Measurements from ENCODE around the gene PPP2R2B. TPM values are rescaled to one million over a fixed set of nuclear protein-coding genes. Genes with fewer than 3 reads are reported as not detected.

The PPP2R2B gene
- polyA plus RNA-seq, 1 experiment = 0.58 TPM

DNA sequence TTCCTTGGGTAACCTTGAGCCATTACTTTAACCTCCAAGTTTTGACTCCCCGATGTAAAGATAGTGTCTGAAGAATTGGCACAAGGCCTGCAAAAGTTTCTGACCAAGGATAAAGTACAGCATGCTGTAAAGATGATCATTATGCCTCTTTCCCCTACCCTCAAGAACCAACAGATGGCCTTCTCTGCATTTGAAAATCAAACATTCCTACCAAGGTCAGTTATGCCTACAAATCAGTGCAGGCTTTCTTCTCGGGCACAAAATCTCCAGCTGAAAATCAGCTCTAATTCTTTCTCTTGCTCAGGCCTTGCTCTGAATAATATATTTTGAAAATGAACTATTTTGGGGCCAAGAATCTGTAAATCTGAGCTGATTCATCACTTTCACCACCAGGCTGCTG is 59.7 kb downstream of the PPP2R2B start:
- no peak for DNase-seq (ENCODE audit: low read depth)
- Histone ChIP-seq H3K36me3 (ENCODE audit: control insufficient read depth, insufficient read depth, low read length) (no peaks in the 10 kb centered on the region), H3K27me3 (ENCODE audit: control insufficient read depth, insufficient read depth, low read length) (no peaks in the 10 kb centered on the region), H3K4me3 (ENCODE audit: low read depth, low read length) (no peak overlapping the region)
- POLR2A ChIA-PET = no interaction called here
- TF ChIP-seq CTCF (IDR thresholded peaks at IDR 0.05; ENCODE audit: insufficient read depth, low read depth, low read length) = no peak
- CTCF ChIA-PET = no interaction called here

DNA sequence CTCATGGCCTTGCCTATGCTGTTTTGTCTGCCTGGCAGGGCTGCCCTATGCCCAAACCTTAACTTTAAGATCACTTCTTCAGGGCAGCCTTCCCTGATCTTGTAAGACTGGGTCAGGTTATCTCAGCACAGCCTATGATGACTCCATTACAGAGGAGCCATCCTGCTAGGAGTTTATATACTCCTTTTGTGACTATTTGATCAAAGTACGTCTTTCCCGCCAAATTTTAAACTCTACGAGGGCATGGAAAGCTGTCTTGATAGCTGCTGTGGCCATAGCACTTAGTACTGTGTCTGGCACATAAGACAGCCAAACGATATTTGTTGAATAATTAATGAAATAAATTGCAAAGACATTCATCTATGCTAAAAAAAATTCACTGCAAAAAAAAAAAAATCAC is 60.6 kb downstream of the PPP2R2B start:
- ChIA-PET POLR2A (no interaction called here), CTCF (no interaction called here)
- no peaks in the 10 kb centered on the region for H3K27me3 ChIP-seq (ENCODE audit: control insufficient read depth, insufficient read depth, low read length)
- TF ChIP-seq CTCF (IDR thresholded peaks at IDR 0.05; ENCODE audit: insufficient read depth, low read depth, low read length) = no peak
- no peak for DNase-seq (ENCODE audit: low read depth)
- no peak overlapping the region for H3K4me3 ChIP-seq (ENCODE audit: low read depth, low read length)
- no peaks in the 10 kb centered on the region for H3K36me3 ChIP-seq (ENCODE audit: control insufficient read depth, insufficient read depth, low read length)

- no peak for TF ChIP-seq CTCF (IDR thresholded peaks at IDR 0.05; ENCODE audit: insufficient read depth, low read depth, low read length)
- CTCF ChIA-PET = no interaction called here
- POLR2A ChIA-PET = no interaction called here
- Histone ChIP-seq H3K27me3 (ENCODE audit: control insufficient read depth, insufficient read depth, low read length) (no peaks in the 10 kb centered on the region), H3K4me3 (ENCODE audit: low read depth, low read length) (no peak overlapping the region), H3K36me3 (ENCODE audit: control insufficient read depth, insufficient read depth, low read length) (no peaks in the 10 kb centered on the region)
- DNase-seq (ENCODE audit: low read depth) = no peak
These were observed 61.7 kb downstream of the PPP2R2B start for GRCh38 chr5:146816775-146817387.

GRCh38 chr5:146815411-146815810 is 63.1 kb downstream of the PPP2R2B start:
- DNase-seq (ENCODE audit: low read depth) = no peak
- ChIA-PET POLR2A (no interaction called here), CTCF (no interaction called here)
- TF ChIP-seq CTCF (IDR thresholded peaks at IDR 0.05; ENCODE audit: insufficient read depth, low read depth, low read length) = no peak
- H3K36me3 ChIP-seq (ENCODE audit: control insufficient read depth, insufficient read depth, low read length) = no peaks in the 10 kb centered on the region
- H3K4me3 ChIP-seq (ENCODE audit: low read depth, low read length) = no peak overlapping the region
- no peaks in the 10 kb centered on the region for H3K27me3 ChIP-seq (ENCODE audit: control insufficient read depth, insufficient read depth, low read length)

- Histone ChIP-seq H3K27me3 (ENCODE audit: control insufficient read depth, insufficient read depth, low read length) (no peaks in the 10 kb centered on the region), H3K36me3 (ENCODE audit: control insufficient read depth, insufficient read depth, low read length) (no peaks in the 10 kb centered on the region), H3K4me3 (ENCODE audit: low read depth, low read length) (no peak overlapping the region)
- POLR2A ChIA-PET = no interaction called here
- CTCF ChIA-PET = no interaction called here
- DNase-seq (ENCODE audit: low read depth) = no peak
- no peak for TF ChIP-seq CTCF (IDR thresholded peaks at IDR 0.05; ENCODE audit: insufficient read depth, low read depth, low read length)
These were observed 65.0 kb downstream of the PPP2R2B start for GRCh38 chr5:146813346-146814157.
